Testis (tissue), 3 donors: Measurements from ENCODE around the gene ZDHHC19. TPM values are rescaled to one million over a fixed set of nuclear protein-coding genes. Genes with fewer than 3 reads are reported as not detected.
A peak's percentile ranks its signal among the peaks of the same experiment; 100 is the strongest.

Experiments
- DNase-seq: peaks from one replicate; pipeline ENCODE4 v3.0.0-alpha.2; 2019
- H3K27ac ChIP-seq, 2 donors: fragments of 200-600 bp; sonication (generic); one replicate each; pipeline ENCODE4 v1.5.1; 2019
- H3K27me3 ChIP-seq: fragments of 200-600 bp; sonication (generic); one replicate; pipeline ENCODE4 v1.5.1; 2019
- H3K36me3 ChIP-seq: fragments of 200-600 bp; sonication (generic); one replicate; pipeline ENCODE4 v1.5.1; 2017; ENCODE audit warnings: low read depth; ENCODE audit errors: missing control alignments
- H3K4me1 ChIP-seq: fragments of 200-600 bp; sonication (generic); one replicate; pipeline ENCODE4 v1.5.1; 2019
- H3K4me3 ChIP-seq, 2 donors: fragments of 200-600 bp; sonication (generic); one replicate each; pipeline ENCODE4 v1.5.1; 2017 to 2019
- H3K9me3 ChIP-seq: fragments of 200-600 bp; sonication (generic); one replicate; pipeline ENCODE4 v1.5.1; 2017
- CTCF ChIP-seq, 3 experiments: fragments of 450-650 bp in 2 of 3; fragments of 200-600 bp in 1 of 3; sonication (generic) in 1 of 3; IDR thresholded peaks; one replicate each; pipeline ENCODE4 v1.5.1; 2016 to 2019; ENCODE audit warnings: antibody characterized with exemption in 3 of 3, mild to moderate bottlenecking in 2 of 3, moderate library complexity in 1 of 3
- POLR2A ChIP-seq: fragments of 450-650 bp; IDR thresholded peaks from one replicate; pipeline ENCODE4 v1.6.1; 2017; ENCODE audit warnings: antibody characterized with exemption, mild to moderate bottlenecking, moderate library complexity
- WGBS, 2 donors: methylation state at CpG; one replicate each; pipeline ENCODE4 v1.1.5; 2018; 5-methylcytosine and 5-hydroxymethylcytosine counted together
- intact Hi-C: fragments of 100-400 bp; cut with DNase I; formaldehyde crosslinking; loops from one replicate; pipeline ENCODE4 v1.15.1; 2023; ENCODE audit warnings: low total_unique reads
- polyA plus RNA-seq: library from polyadenylated mRNA; stranded (reverse); fragments of 350-450 nt; fragmentation: Illumina TruSeq; extraction: RNeasy Lipid Tissue Mini Kit (QIAGEN cat#74804); gene quantifications from one replicate; pipeline ENCODE4 v1.2.3, GENCODE V29; 2014; ENCODE audit warnings: low read depth, low replicate concordance; ENCODE audit not compliant: insufficient read depth
- total RNA-seq, 2 donors: library from RNA; depleted of rRNA; stranded (reverse); fragments of >200 nt; gene quantifications; one replicate each; pipeline ENCODE4 v1.2.3, GENCODE V29; 2016

ZDHHC19 gene
- total and polyA plus RNA-seq, 3 donors from 2014 or later: 12.7 to 112 (median 55.0) TPM

GRCh38 chr3:196232882-196233251 is 21.7 kb upstream of the ZDHHC19 start:
- 88 to 89% methylated on average over 8 of the region's 8 CpGs for WGBS, 2 donors
- Histone ChIP-seq H3K4me3 (no peak overlapping the region), H3K27ac (no peak overlapping the region), H3K4me1 (peaks cover 59% of the 10 kb centered on the region), H3K9me3 (no peaks in the 10 kb centered on the region), H3K36me3 (no peaks in the 10 kb centered on the region), H3K27me3 (no peaks in the 10 kb centered on the region)
- TF ChIP-seq POLR2A (no peak), CTCF (IDR thresholded peaks at IDR 0.05) (no peak)
- intact Hi-C loops: no loop called here
- DNase-seq: no peak

- no peak for DNase-seq
- Histone ChIP-seq H3K4me1 (peaks cover 59% of the 10 kb centered on the region), H3K27ac (no peak overlapping the region), H3K9me3 (no peaks in the 10 kb centered on the region), H3K4me3 (no peak overlapping the region), H3K36me3 (no peaks in the 10 kb centered on the region), H3K27me3 (no peaks in the 10 kb centered on the region)
- 94 to 95% methylated on average over 12 of the region's 12 CpGs for WGBS, 2 donors
- TF ChIP-seq POLR2A: no peak
- TF ChIP-seq CTCF (IDR thresholded peaks at IDR 0.05): no peak
- intact Hi-C loops: no loop called here
Measured at GRCh38 chr3:196232154-196232881, 21.1 kb upstream of the ZDHHC19 start.

- Histone ChIP-seq H3K4me1 (peaks cover 57% of the 10 kb centered on the region), H3K27ac (peak overlapping the region; percentile 83 to 91), H3K27me3 (no peaks in the 10 kb centered on the region), H3K36me3 (no peaks in the 10 kb centered on the region), H3K9me3 (no peaks in the 10 kb centered on the region), H3K4me3 (peak overlapping the region in 1 of 2 donors; percentile 18)
- intact Hi-C loops: no loop called here
- WGBS, 2 donors: 28 to 30% methylated on average over 14 to 24 of the region's 24 CpGs
- TF ChIP-seq POLR2A: no peak
- TF ChIP-seq CTCF (IDR thresholded peaks at IDR 0.05): no peak
- peak; percentile 74 for DNase-seq
Measured at GRCh38 chr3:196227629-196228493, 16.7 kb upstream of the ZDHHC19 start.

- intact Hi-C loops: no loop called here
- H3K27me3 ChIP-seq: no peaks in the 10 kb centered on the region
- H3K9me3 ChIP-seq: no peaks in the 10 kb centered on the region
- H3K27ac ChIP-seq: peak overlapping the region; percentile 83 to 91
- no peak overlapping the region for H3K4me3 ChIP-seq
- DNase-seq: peak; percentile 88
- no peaks in the 10 kb centered on the region for H3K36me3 ChIP-seq
- 35 to 46% methylated on average over 13 to 14 of the region's 14 CpGs for WGBS, 2 donors
- peaks cover 59% of the 10 kb centered on the region for H3K4me1 ChIP-seq
- TF ChIP-seq CTCF (IDR thresholded peaks at IDR 0.05) (no peak), POLR2A (no peak)
Measured at GRCh38 chr3:196227121-196227561, 15.9 kb upstream of the ZDHHC19 start.
